MV-4-11 (cell line): Measurements from ENCODE around the gene CAB39L.

Source experiments
- DNase-seq: peaks from one replicate; lab custom pipeline; 2025; lab: John Stamatoyannopoulos, UW

CAB39L gene

GRCh38 chr13:49288458-49288857 lies 155.4 kb downstream of the CAB39L start:
- DNase-seq = no peak

- DNase-seq = no peak
These were observed 155.9 kb downstream of the CAB39L start for GRCh38 chr13:49287995-49288394.

- DNase-seq = no peak
These were observed 164.0 kb downstream of the CAB39L start for GRCh38 chr13:49279885-49280284.

DNA sequence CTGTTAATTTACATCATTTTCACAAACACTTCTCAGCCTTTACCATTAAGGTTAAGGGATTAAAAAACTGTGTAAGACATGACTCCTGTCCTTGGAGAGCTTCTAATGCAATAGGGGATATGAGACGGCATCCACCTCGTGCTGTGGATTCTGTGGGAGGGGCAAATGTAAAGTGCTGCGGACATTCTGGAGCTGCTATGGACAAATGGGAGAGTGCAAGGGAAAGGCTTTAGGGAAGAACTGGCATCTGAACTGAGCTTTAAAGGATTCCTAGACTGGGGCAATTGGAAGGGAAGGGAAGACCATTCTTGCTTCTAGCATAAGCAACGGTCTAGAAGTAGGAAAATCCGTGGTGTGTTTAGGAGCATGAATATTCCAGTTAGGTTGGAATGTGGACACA lies 164.8 kb downstream of the CAB39L start:
- DNase-seq = no peak

DNA sequence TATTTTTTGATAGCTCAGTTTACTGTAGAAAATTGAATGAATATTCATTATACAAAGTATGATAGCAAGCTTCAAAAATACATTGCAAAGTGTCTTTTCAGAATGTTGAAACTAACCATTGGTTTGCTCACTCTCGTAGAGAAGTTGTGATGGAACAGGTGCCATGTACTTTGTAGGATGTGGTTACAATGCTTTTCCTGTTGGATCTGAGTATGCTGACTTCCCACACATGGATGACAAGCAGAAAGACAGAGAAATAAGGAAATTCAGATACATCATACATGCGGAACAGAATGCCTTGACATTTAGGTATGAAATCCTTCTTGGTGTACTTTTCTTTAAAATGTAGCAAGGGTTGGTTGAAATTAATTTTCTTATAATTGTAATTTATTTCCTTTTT lies 165.7 kb downstream of the CAB39L start:
- no peak for DNase-seq

- DNase-seq = no peak
These were observed 171.6 kb downstream of the CAB39L start for GRCh38 chr13:49272296-49272695.

GRCh38 chr13:49271264-49271663 lies 172.6 kb downstream of the CAB39L start:
- no peak for DNase-seq

DNA sequence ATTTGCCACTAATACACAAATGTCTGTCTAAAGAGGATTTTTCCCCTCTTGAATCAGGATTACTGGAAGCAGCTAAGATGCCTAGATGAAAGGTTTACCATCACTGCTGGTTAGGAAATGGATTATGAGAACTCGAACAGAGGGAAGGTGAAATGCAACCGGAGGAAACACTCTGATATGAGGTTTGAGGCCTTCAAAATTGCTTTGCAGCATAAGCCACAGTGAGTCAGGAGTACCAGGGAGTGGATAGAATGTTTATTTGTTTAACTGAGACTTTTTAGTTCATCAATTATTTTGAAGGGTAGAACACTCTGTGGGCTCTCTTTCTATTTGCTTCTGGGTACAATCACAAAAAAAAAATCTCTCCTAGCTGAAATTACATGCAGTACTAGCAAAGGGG lies 178.0 kb downstream of the CAB39L start:
- no peak for DNase-seq

- DNase-seq = no peak
These were observed 181.2 kb downstream of the CAB39L start for GRCh38 chr13:49262634-49263033.

GRCh38 chr13:49259586-49259985 lies 184.3 kb downstream of the CAB39L start:
- no peak for DNase-seq
